Ascending aorta (tissue), 2 donors: ENCODE results near the gene PIGV. TPM values are rescaled to one million over a fixed set of nuclear protein-coding genes. Genes with fewer than 3 reads are reported as not detected.

Source experiments
- DNase-seq, 2 donors: peaks; one replicate each; pipeline ENCODE4 v3.0.0-alpha.2; 2019; ENCODE audit warnings: low spot score in 2 of 2
- H3K27ac ChIP-seq, 2 donors: fragments of 200-600 bp; sonication (generic); one replicate each; pipeline ENCODE4 v1.5.1; 2016 to 2017; ENCODE audit warnings: mild to moderate bottlenecking in 1 of 2
- H3K27me3 ChIP-seq: fragments of 200-600 bp; sonication (generic); one replicate; pipeline ENCODE4 v1.5.1; 2017
- H3K36me3 ChIP-seq, 2 donors: fragments of 200-600 bp; sonication (generic); one replicate each; pipeline ENCODE4 v1.5.1; 2016
- H3K4me1 ChIP-seq, 2 donors: fragments of 200-600 bp; sonication (generic); one replicate each; pipeline ENCODE4 v1.5.1; 2016 to 2017; ENCODE audit warnings: mild to moderate bottlenecking in 1 of 2
- H3K4me3 ChIP-seq, 2 donors: fragments of 200-600 bp; sonication (generic); one replicate each; pipeline ENCODE4 v1.5.1; 2016 to 2017; ENCODE audit warnings: mild to moderate bottlenecking in 1 of 2
- H3K9me3 ChIP-seq, 2 donors: fragments of 200-600 bp; sonication (generic); one replicate each; pipeline ENCODE4 v1.5.1; 2016
- intact Hi-C: fragments of 100-400 bp; cut with DNase I; formaldehyde crosslinking; loops from one replicate; pipeline ENCODE4 v1.15.1; 2023
- total RNA-seq: library from RNA; depleted of rRNA; stranded (reverse); fragments of >200 nt; gene quantifications from one replicate; pipeline ENCODE4 v1.1.0, GENCODE V29; 2016
- TF ChIP-seq, protein P1 (sequence below), 3 experiments: fragments of 200-600 bp in 2 of 3; fragments of 450-650 bp in 1 of 3; sonication (generic) in 2 of 3; IDR thresholded peaks; one replicate each; pipeline ENCODE4 v1.5.1; 2016 to 2019; ENCODE audit warnings: antibody characterized with exemption in 3 of 3, mild to moderate bottlenecking in 1 of 3, moderate library complexity in 1 of 3

The PIGV gene
- total RNA-seq, 1 donor from 2014 or later: 8.8 TPM

DNA sequence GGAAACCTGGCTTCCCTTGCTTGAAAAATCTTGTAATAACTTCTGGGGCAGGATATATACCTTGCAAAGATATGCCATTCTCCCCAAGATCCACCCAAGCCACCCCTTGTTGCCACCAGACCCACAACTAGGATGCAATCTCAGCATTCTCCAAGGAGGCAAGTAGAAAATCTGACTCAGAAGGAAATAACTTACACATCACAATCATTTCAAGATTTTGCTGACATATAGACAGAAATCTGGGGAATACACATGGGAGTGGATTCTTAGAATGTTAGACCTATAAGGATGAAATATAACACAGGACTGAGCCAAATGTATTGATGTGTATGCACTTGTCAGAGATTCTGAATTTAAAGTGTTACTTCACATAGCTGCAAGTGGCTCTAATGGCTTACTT lies 24.0 kb downstream of the PIGV start:
- Histone ChIP-seq H3K27me3 (no peaks in the 10 kb centered on the region), H3K4me1 (no peaks in the 10 kb centered on the region), H3K36me3 (no peaks in the 10 kb centered on the region), H3K9me3 (no peaks in the 10 kb centered on the region), H3K27ac (no peak overlapping the region), H3K4me3 (no peak overlapping the region)
- DNase-seq: no peak
- intact Hi-C loops: loop anchor here (2.0 kb wide), 1 partner anchor 67 kb away; no protein-coding TSS in a partner anchor
- TF ChIP-seq, protein P1, sequence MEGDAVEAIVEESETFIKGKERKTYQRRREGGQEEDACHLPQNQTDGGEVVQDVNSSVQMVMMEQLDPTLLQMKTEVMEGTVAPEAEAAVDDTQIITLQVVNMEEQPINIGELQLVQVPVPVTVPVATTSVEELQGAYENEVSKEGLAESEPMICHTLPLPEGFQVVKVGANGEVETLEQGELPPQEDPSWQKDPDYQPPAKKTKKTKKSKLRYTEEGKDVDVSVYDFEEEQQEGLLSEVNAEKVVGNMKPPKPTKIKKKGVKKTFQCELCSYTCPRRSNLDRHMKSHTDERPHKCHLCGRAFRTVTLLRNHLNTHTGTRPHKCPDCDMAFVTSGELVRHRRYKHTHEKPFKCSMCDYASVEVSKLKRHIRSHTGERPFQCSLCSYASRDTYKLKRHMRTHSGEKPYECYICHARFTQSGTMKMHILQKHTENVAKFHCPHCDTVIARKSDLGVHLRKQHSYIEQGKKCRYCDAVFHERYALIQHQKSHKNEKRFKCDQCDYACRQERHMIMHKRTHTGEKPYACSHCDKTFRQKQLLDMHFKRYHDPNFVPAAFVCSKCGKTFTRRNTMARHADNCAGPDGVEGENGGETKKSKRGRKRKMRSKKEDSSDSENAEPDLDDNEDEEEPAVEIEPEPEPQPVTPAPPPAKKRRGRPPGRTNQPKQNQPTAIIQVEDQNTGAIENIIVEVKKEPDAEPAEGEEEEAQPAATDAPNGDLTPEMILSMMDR (IDR thresholded peaks at IDR 0.05): no peak

DNA sequence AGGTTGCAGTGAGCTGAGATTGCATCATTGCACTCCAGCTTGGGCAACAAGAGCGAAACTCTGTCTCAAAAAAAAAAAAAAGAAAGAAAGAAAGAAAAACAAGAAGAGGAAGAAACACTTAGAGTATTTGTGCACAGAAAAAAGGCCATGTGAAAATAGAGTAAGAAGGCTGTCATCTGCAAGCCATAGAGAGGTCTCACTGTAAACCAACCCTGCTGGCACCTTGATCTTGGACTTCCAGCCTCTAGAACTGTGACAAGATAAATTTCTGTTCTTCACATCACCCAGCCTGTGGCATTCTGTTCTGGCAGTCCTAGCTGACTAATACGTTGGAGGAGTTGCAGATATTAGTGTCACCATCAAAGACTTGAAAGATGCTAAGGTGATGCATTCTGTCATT lies 26.6 kb downstream of the PIGV start:
- H3K36me3 ChIP-seq: no peaks in the 10 kb centered on the region

DNA sequence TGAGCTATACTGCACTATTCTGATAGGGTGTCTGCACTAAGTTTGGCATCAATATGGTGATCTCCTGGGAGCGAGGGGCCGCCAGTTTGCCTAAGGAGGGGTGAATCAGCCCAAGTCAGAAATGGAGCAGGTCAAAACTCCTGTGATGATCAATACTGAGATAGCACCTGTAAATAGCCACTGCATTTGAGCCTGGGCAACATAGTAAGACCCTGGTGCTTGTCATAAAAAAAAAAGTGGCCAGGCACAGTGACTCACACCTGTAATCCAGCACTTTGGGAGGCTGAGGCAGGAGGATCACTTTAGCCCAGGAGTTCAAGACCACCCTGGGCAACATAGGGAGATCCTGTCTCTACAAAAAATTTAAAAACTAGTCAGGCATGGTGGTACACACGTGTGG lies 27.1 kb downstream of the PIGV start:
- Histone ChIP-seq H3K36me3 (no peaks in the 10 kb centered on the region), H3K4me3 (no peak overlapping the region), H3K4me1 (no peaks in the 10 kb centered on the region), H3K9me3 (no peaks in the 10 kb centered on the region), H3K27ac (no peak overlapping the region), H3K27me3 (no peaks in the 10 kb centered on the region)
- TF ChIP-seq, protein P1 (IDR thresholded peaks at IDR 0.05): no peak
- DNase-seq: no peak
- intact Hi-C loops: no loop called here

More for the DNA sequence above, 26.6 kb downstream of the PIGV start:
- no peak overlapping the region for H3K4me3 ChIP-seq
- DNase-seq: no peak
- H3K27me3 ChIP-seq: no peaks in the 10 kb centered on the region
- TF ChIP-seq, protein P1 (IDR thresholded peaks at IDR 0.05): no peak
- no peaks in the 10 kb centered on the region for H3K9me3 ChIP-seq
- H3K27ac ChIP-seq: no peak overlapping the region
- intact Hi-C loops: no loop called here
- H3K4me1 ChIP-seq: no peaks in the 10 kb centered on the region

DNA sequence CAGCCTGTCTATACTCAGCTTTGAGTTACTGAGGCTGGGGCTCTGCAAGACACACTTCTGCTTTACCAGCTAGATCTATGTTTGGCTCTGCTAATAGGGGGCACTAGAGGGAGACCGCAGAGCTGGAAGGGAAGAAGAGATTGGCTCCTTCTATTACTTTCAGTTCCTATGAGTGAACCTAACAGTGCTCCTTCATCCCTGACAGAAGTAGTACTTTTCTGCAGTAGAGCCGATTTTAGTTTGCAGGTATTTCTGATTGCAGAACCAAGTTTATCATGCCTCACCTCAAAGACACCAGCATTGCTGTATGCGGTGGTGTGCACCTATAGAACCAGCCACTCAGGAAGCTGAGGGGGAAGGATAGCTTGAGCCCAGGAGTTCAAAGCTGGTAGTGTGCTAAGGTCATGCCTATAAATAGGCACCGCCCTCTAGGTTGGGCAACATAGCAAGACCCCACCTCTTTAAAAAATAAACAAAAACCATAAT lies 33.1 kb downstream of the PIGV start:
- intact Hi-C loops: no loop called here
- no peak for DNase-seq
- Histone ChIP-seq H3K27me3 (no peaks in the 10 kb centered on the region), H3K9me3 (no peaks in the 10 kb centered on the region), H3K36me3 (no peaks in the 10 kb centered on the region), H3K27ac (no peak overlapping the region), H3K4me3 (no peak overlapping the region), H3K4me1 (peaks cover 0 to 3% of the 10 kb centered on the region in 2 donors)
- TF ChIP-seq, protein P1 (IDR thresholded peaks at IDR 0.05): peak in 1 of 3 experiments; percentile 13

DNA sequence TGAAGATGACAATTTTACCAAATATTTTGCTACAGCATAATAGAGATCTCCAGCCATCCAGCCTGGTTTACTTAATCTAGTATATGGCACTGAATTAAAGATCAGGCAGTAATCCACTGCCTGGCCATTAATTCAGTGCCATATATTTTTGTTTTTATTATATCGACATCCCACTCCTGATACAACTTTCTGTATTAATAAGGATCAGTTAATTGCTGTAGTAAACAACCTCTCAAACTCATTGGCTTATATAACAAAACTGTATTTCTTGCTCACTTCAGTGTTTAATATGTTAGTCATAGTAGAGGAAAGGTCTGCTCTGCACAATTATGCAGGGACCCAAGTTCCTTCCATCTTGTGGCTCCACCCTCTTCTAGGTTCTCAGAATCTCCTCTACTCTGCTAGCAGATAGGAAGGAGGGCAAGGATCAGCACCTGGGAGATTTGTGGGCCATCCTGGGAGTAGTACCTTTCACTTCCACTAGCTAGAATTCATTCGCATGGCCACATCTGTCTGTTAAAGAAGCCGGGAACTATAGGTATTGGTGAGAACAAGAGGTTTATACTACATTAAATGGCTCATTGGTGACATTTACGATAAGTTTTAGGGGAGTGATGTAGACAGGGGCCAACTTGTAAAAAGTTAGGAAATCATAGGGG lies 35.1 kb downstream of the PIGV start:
- Histone ChIP-seq H3K9me3 (no peaks in the 10 kb centered on the region), H3K4me1 (peaks cover 0 to 14% of the 10 kb centered on the region in 2 donors), H3K27me3 (no peaks in the 10 kb centered on the region), H3K36me3 (no peaks in the 10 kb centered on the region), H3K4me3 (no peak overlapping the region), H3K27ac (no peak overlapping the region)
- DNase-seq: no peak
- intact Hi-C loops: no loop called here
- TF ChIP-seq, protein P1 (IDR thresholded peaks at IDR 0.05): no peak
